Measurements from ENCODE around the gene FKBP1B. TPM values are rescaled to one million over a fixed set of nuclear protein-coding genes. Genes with fewer than 3 reads are reported as not detected.

Gene FKBP1B
- total RNA-seq, 1 donor, result 7.9 TPM

DNA sequence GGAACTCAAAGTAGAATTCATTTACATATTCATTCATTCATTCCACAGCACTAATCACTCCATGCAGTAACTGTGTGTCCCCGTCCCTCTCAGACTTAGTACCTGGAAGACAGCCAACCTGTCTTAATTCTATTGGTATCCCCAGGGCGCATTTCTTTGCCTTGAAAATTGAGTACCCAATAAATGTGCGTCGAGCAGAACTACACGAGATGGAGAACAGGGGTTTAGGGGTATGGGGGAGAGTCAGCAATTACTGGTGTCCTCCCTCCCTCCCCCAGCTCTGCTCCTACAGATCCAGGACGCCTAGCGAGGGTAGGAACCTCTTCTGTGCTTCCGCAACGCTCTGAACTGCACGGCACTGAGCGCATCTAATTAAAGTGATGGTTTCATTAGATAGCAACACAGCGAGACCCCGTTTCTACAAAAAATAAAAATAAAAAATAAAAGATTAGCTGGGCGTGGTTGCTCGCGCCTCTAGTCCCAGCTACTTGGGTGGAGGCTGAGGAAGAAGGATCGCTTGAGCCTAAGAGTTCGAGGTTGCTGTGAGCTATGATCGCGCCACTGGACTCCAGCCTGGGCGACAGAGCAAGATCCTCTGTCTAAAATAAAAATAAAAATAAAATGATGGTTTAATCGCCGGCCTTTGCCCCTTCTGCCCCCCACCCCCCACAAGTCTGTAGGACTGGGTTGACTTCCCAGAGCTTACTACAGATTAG, 614 bp upstream of the FKBP1B start:
- no peak for DNase-seq (ENCODE audit: low read depth)
- peak overlapping the region; percentile 71 for H3K4me3 ChIP-seq (ENCODE audit: low read depth, low read length)
- no peak for TF ChIP-seq CTCF (IDR thresholded peaks at IDR 0.05; ENCODE audit: insufficient read depth, low read length)

DNA sequence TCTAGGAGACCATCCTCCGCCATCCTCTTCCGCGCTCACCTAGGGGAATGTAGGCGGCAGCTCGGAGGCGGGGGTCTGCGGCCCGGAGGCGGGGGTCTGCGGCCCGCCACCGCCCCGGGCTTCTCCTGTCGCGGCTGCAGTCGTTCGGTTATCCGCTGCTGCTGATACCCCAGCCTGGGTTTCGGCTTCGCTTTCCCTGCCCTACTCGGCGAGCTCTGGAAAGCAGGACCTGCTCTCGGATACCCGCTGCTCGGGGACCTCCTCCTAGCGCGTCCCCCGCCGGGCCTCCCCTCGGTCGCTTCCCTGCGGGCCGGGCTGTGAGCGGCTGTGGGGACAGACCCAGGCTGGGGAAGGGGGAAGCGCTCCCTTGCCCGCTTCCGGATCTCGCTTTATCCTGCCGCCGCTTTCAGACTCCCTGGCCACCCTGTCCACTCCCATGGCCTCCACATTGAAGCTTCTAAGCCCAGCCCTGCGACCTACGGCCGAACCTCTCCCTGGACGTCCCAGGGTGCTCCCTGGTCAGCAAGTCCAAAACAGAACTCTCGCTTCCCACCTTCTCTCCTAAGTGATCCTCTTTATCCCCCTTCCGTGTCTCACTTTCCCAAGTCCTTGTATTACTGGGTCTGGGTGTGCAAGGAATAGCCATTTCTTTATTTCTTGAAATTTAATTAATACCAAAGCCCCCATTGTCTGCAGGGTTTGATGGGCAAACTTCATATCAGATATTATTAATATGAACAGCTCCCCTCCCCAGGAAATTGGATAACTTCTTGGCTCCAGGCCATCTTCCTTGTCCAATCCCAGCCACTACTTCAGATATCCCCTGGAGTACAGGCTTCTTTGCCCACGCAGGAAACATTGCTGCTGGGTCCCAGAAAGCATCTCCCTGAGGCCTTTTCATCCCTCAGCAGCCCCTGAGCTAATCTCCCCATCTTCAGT, 769 bp downstream of the FKBP1B start:
- peak overlapping the region; percentile 71 for H3K4me3 ChIP-seq (ENCODE audit: low read depth, low read length)
- DNase-seq (ENCODE audit: low read depth), result peak; percentile 14
- no peak for TF ChIP-seq CTCF (IDR thresholded peaks at IDR 0.05; ENCODE audit: insufficient read depth, low read length)

GRCh38 chr2:24051833-24052232, 2.3 kb downstream of the FKBP1B start:
- DNase-seq (ENCODE audit: low read depth), result no peak
- no peak for TF ChIP-seq CTCF (IDR thresholded peaks at IDR 0.05; ENCODE audit: insufficient read depth, low read length)
- no peak overlapping the region for H3K4me3 ChIP-seq (ENCODE audit: low read depth, low read length)

- TF ChIP-seq CTCF (IDR thresholded peaks at IDR 0.05; ENCODE audit: insufficient read depth, low read length), result no peak
- H3K4me3 ChIP-seq (ENCODE audit: low read depth, low read length), result no peak overlapping the region
Measured at GRCh38 chr2:24052951-24053350, 3.4 kb downstream of the FKBP1B start.

DNA sequence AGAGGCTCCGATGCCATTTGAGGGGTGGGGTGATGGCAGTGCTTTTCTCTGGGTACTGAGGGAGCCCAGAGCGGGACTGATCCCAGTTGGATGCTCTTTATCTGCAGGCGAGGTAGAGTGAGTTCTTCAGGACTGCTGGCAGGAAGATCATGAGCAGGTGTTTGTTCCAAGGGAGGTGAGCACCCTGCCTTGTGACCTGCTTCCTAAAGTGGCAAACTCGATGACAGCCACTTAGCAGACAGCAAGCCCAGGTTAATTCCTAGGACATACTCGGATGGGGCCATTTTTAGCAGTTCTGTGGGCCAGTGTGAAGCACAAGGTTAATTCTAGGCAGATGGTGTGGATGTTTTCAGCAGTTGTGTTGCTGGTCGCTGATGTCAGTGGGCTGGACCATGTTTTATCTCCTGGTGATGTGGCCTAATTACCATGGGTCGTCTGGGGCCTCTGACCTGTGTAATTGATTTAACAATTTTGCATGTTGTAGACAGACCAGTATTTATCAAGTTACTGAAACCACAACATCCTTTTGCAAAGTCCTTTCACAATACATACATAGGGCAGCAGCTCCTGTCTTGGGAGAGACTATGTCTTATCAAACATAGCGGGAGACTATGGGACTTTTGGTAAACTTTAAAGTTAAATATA, 4.9 kb downstream of the FKBP1B start:
- no peak for DNase-seq (ENCODE audit: low read depth)
- TF ChIP-seq CTCF (IDR thresholded peaks at IDR 0.05; ENCODE audit: insufficient read depth, low read length), result no peak
- no peak overlapping the region for H3K4me3 ChIP-seq (ENCODE audit: low read depth, low read length)

More at GRCh38 chr2:24052951-24053350, 3.4 kb downstream of the FKBP1B start:
- DNase-seq (ENCODE audit: low read depth), result no peak

DNA sequence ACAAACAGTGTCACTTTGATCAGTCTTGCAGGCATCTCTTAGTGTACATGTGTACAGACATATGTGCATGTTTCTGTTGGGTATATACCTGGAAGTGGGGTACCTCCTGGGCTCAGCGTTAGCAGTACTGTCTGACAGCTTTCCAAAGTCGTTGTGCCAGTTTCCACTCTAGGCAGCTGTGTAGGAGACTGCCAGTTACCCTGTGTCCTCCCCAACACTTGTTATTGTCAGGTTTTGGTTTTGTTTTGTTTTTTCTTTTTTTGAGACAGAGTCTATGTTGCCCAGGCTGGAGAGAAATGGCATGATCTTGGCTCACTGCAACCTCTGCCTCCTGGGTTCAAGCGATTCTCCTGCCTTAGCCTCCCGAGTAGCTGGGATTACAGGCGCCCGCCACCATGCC, 6.2 kb downstream of the FKBP1B start:
- H3K4me3 ChIP-seq (ENCODE audit: low read depth, low read length), result no peak overlapping the region
- TF ChIP-seq CTCF (IDR thresholded peaks at IDR 0.05; ENCODE audit: insufficient read depth, low read length), result no peak

More for the DNA sequence above, 6.2 kb downstream of the FKBP1B start:
- DNase-seq (ENCODE audit: low read depth), result no peak
